Activated CD4-positive, CD25-positive, alpha-beta regulatory T cell (primary cell): ENCODE measurements around the gene SLC7A5.
A peak's percentile ranks its signal among the peaks of the same experiment; 100 is the strongest.
"Not testable (repeated sequence)": the region's sequence is repeated elsewhere in the genome, so short reads cannot be mapped to it uniquely, and the experiment has no call there.

Source experiments
- DNase-seq, 4 experiments: peaks; one replicate each; lab custom pipeline; 2025; lab: John Stamatoyannopoulos, UW

The SLC7A5 gene

GRCh38 chr16:87861300-87862099, 7.8 kb downstream of the SLC7A5 start:
- DNase-seq: not testable (repeated sequence)

- no peak for DNase-seq
Observed at GRCh38 chr16:87860553-87861299, 8.6 kb downstream of the SLC7A5 start.

- not testable (repeated sequence) for DNase-seq
Observed at GRCh38 chr16:87858151-87858993, 10.9 kb downstream of the SLC7A5 start.

- DNase-seq: no peak
Observed at GRCh38 chr16:87856791-87857228, 12.5 kb downstream of the SLC7A5 start.

GRCh38 chr16:87855852-87856715, 13.2 kb downstream of the SLC7A5 start:
- DNase-seq: peak in 2 of 4 experiments; percentile 34 to 48

- no peak for DNase-seq
Observed at GRCh38 chr16:87854907-87855683, 14.2 kb downstream of the SLC7A5 start.

GRCh38 chr16:87854053-87854906, 15.0 kb downstream of the SLC7A5 start:
- DNase-seq: no peak

- peak; percentile 59 to 66 (median 64) for DNase-seq
Observed at GRCh38 chr16:87853411-87854052, 15.8 kb downstream of the SLC7A5 start.

- no peak for DNase-seq
Observed at GRCh38 chr16:87851601-87852000, 17.7 kb downstream of the SLC7A5 start.

GRCh38 chr16:87851141-87851587, 18.1 kb downstream of the SLC7A5 start:
- DNase-seq: no peak

GRCh38 chr16:87850009-87851006, 19.0 kb downstream of the SLC7A5 start:
- peak; percentile 50 to 69 (median 62) for DNase-seq

GRCh38 chr16:87849419-87850008, 19.8 kb downstream of the SLC7A5 start:
- DNase-seq: no peak

- no peak for DNase-seq
Observed at GRCh38 chr16:87848676-87849345, 20.5 kb downstream of the SLC7A5 start.

- DNase-seq: no peak
Observed at GRCh38 chr16:87847785-87848675, 21.3 kb downstream of the SLC7A5 start.

- DNase-seq: no peak
Observed at GRCh38 chr16:87847467-87847784, 21.9 kb downstream of the SLC7A5 start.
